ENCODE results near the gene ACTG1. TPM values are rescaled to one million over a fixed set of nuclear protein-coding genes. Genes with fewer than 3 reads are reported as not detected.

The ACTG1 gene
- total and polyA plus RNA-seq, 4 donors = 347 to 1,699 (median 1,282) TPM

GRCh38 chr17:81536299-81537290, 24.0 kb upstream of the ACTG1 start:
- TF ChIP-seq FOXA1 (IDR thresholded peaks at IDR 0.05) (no peak), HNF4G (IDR thresholded peaks at IDR 0.05) (no peak), REST (IDR thresholded peaks at IDR 0.05) (no peak), EGR1 (IDR thresholded peaks at IDR 0.05; ENCODE audit: low read depth in 2 of 2) (no peak), ZBTB33 (IDR thresholded peaks at IDR 0.05) (no peak), GABPA (IDR thresholded peaks at IDR 0.05 in 1 of 2, conservative IDR thresholded peaks at IDR 0.05 in 1 of 2) (no peak), FOXA2 (IDR thresholded peaks at IDR 0.05) (no peak), NR2F2 (IDR thresholded peaks at IDR 0.05) (no peak), YY1 (IDR thresholded peaks at IDR 0.05) (no peak), SP1 (IDR thresholded peaks at IDR 0.05) (no peak), ATF3 (IDR thresholded peaks at IDR 0.05) (no peak), TAF1 (conservative IDR thresholded peaks at IDR 0.05) (no peak)
- Histone ChIP-seq H3K27ac (ENCODE audit: low read depth in 1 of 2, low read length in 2 of 2) (no peak overlapping the region), H3K9me3 (ENCODE audit: control insufficient read depth in 4 of 4, low read length in 3 of 4) (no peaks in the 10 kb centered on the region), H3K36me3 (ENCODE audit: control insufficient read depth in 4 of 4, insufficient read depth in 3 of 4, low read depth in 1 of 4, low read length in 3 of 4) (peaks cover 0 to 22% (median 12%) of the 10 kb centered on the region in 4 donors), H3K27me3 (ENCODE audit: control insufficient read depth in 4 of 4, insufficient read depth in 4 of 4, low read length in 3 of 4) (peaks cover 0 to 4% (median 0%) of the 10 kb centered on the region in 4 donors), H3K9ac (ENCODE audit: low read depth in 1 of 2, low read length in 2 of 2) (no peak overlapping the region), H3K4me3 (ENCODE audit: low read depth in 1 of 3, low read length in 3 of 3) (no peak overlapping the region), H3K4me1 (ENCODE audit: control insufficient read depth in 4 of 4, insufficient read depth in 4 of 4, low read length in 3 of 4) (peaks cover 0 to 6% (median 3%) of the 10 kb centered on the region in 4 donors)
- no peak for DNase-seq (ENCODE audit: low spot score)
- 13% methylated on average over 89 of the region's 89 CpGs for WGBS

- no peak overlapping the region for H3K9ac ChIP-seq (ENCODE audit: low read depth in 1 of 2, low read length in 2 of 2)
- WGBS = 61% methylated on average over 13 of the region's 13 CpGs
- H3K4me1 ChIP-seq (ENCODE audit: control insufficient read depth in 4 of 4, insufficient read depth in 4 of 4, low read length in 3 of 4) = peaks cover 0 to 6% (median 3%) of the 10 kb centered on the region in 4 donors
- peaks cover 0 to 13% (median 9%) of the 10 kb centered on the region in 4 donors for H3K36me3 ChIP-seq (ENCODE audit: control insufficient read depth in 4 of 4, insufficient read depth in 3 of 4, low read depth in 1 of 4, low read length in 3 of 4)
- no peak overlapping the region for H3K27ac ChIP-seq (ENCODE audit: low read depth in 1 of 2, low read length in 2 of 2)
- no peak for DNase-seq (ENCODE audit: low spot score)
- no peaks in the 10 kb centered on the region for H3K9me3 ChIP-seq (ENCODE audit: control insufficient read depth in 4 of 4, low read length in 3 of 4)
- peaks cover 0 to 4% (median 0%) of the 10 kb centered on the region in 4 donors for H3K27me3 ChIP-seq (ENCODE audit: control insufficient read depth in 4 of 4, insufficient read depth in 4 of 4, low read length in 3 of 4)
- no peak overlapping the region for H3K4me3 ChIP-seq (ENCODE audit: low read depth in 1 of 3, low read length in 3 of 3)
- TF ChIP-seq EGR1 (IDR thresholded peaks at IDR 0.05; ENCODE audit: low read depth in 2 of 2) = no peak
- no peak for TF ChIP-seq HNF4G (IDR thresholded peaks at IDR 0.05)
- TF ChIP-seq TAF1 (conservative IDR thresholded peaks at IDR 0.05) = no peak
- no peak for TF ChIP-seq ZBTB33 (IDR thresholded peaks at IDR 0.05)
- no peak for TF ChIP-seq REST (IDR thresholded peaks at IDR 0.05)
Observed at GRCh38 chr17:81535480-81536298, 23.1 kb upstream of the ACTG1 start.
